Stimulated activated CD4-positive, alpha-beta T cell treated with anti-CD3 and anti-CD28 coated beads, Interleukin-4, amount 100 ng/mL, for 24 hours (primary cell): ENCODE results near the gene GPNMB.
"Not testable (repeated sequence)": the region's sequence is repeated elsewhere in the genome, so short reads cannot be mapped to it uniquely, and the experiment has no call there.

Experiments used
- DNase-seq: peaks from one replicate; pipeline ENCODE4 v3.0.0-alpha.2; 2020

Gene GPNMB

GRCh38 chr7:23246555-23246954 lies at the start of gene GPNMB:
Gene GPNMB (plus strand): TSS chr7:23246775. CDS start chr7:23246858, 83 bp downstream.
- DNase-seq = no peak

GRCh38 chr7:23197745-23198144 lies 48.8 kb upstream of the GPNMB start:
- DNase-seq = not testable (repeated sequence)

DNA sequence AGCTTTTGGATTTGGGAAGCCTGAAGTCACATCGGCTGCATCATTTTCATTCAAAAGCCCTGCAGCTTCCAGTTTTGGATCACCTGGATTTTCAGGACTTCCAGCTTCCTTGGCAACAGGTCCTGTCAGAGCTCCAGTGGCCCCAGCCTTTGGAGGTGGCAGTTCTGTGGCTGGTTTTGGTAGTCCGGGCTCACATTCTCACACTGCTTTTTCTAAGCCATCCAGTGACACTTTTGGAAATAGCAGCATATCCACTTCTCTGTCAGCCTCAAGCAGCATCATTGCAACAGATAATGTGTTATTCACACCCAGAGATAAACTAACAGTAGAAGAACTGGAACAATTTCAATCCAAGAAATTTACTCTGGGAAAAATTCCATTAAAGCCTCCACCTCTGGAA lies 46.2 kb upstream of the GPNMB start:
- DNase-seq = no peak

DNA sequence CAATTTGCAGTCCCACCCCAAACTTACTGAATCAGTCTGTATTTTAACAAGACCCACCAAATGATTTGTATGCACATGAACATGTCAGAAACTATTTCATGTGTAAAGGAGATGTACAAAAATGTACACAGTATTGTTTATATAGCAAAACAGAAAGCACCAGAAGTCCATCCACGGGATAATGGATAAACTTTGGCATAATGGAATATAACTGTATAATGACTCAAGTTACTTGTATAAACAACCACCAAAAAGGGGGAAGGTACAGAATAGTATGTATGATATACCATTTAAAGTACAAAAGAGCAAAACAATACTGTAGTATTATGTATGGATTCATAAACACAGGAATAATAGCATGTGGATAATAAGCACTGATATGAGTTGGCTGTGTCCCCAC lies 42.3 kb upstream of the GPNMB start:
- no peak for DNase-seq

- no peak for DNase-seq
These were observed 41.0 kb upstream of the GPNMB start for GRCh38 chr7:23205577-23205908.

DNA sequence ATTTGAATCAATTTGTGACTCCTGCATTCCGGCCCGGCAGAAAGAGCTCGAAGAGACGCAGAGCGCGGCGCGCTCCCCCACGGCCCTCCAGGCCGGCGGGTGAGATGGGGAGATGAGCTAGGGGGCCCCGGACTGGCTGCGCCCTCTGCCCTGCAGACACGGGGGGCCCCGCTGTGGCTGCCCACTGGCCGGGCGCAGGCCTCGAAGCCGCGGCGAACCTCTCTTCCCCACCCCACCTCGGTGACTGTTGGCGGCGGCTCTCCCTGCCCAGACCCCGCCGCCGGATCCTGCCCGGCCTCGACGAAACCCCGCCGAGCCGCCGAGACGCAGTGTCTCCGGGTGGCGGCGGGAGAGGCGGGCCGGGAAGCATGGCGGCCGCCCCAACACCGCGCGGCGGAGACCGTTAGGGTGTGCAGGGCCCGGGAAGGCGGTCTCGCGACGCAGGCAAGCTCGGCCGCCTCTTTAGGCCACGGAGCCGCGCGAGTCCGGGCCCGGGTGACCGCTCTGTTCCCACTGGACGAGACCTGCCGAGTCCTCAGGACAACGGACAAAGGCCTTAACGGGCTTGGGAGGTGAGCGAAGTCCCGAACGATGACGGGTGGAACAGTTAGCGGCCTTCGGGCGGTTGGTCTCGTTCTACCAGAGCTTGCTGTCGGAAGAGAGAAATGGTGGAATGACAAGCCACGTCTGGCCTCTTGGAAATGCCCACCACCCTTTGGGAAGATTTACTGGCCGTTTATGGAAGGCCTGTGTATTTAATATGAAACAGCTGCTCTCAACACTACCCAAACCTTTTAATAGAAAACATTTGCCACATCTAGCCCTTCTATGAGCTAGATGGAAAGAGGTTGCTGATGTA lies 40.4 kb upstream of the GPNMB start:
- no peak for DNase-seq

GRCh38 chr7:23207021-23207420 lies 39.6 kb upstream of the GPNMB start:
- no peak for DNase-seq

DNA sequence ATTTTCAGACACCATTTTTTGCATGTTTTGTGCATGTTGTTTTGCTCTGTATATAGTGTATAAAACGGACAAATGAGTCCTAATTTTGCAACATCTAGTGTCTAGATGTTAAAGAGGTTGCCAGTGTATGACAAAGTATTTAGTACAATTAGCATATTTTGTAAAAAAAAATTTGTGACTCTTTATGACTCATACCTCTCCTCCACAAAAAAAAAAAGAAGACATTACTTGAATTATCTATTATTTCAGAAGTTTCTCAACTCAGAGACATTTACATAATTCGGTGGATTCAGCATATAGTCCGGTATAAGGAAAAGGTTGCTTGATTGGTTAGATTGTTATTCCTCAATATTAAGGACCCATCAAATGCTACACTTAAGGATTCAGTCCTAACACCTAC lies 38.7 kb upstream of the GPNMB start:
- no peak for DNase-seq

DNA sequence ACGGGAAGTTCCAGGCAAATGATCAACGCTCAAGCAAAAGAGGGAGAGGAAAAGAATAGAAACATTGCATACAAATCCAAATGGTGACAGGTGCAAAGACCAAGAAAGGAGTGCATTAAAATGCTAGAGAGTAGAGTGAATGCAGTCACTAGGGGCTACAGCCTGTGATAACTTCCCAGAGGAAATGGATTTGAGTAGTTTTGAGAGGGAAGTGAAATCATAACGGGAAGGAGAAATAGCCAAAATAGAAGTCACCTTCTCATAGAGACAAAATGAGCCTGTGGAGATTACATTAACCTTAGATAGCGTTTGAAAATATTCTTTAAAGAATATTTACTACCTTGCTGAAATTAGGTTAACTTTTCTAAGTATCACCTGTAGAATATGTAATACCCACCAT lies 38.3 kb upstream of the GPNMB start:
- DNase-seq = no peak

- DNase-seq = no peak
These were observed 36.1 kb upstream of the GPNMB start for GRCh38 chr7:23210506-23210905.

GRCh38 chr7:23211589-23211988 lies 35.0 kb upstream of the GPNMB start:
- no peak for DNase-seq

- no peak for DNase-seq
These were observed 34.2 kb upstream of the GPNMB start for GRCh38 chr7:23212395-23212794.

- no peak for DNase-seq
These were observed 33.7 kb upstream of the GPNMB start for GRCh38 chr7:23212841-23213240.

DNA sequence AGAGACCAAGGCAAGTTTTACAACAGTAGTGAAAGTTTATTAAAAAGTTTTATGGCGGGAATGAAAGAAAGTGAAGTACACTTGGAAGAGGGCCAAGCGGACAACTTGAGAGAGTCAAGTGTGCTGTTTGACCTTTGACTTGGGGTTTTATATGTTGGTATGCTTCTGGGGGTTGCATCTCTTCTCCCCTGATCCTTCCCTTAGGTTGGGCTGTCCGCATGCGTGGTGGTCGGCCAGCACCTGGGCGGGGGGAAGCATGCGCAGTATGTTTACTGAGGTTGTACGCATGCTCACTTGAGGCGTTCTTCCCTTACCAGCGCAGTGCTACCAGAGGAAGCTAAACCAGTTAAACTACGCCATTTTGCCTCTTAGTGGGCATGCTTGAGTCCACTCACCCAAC lies 32.8 kb upstream of the GPNMB start:
- no peak for DNase-seq

GRCh38 chr7:23214423-23214822 lies 32.2 kb upstream of the GPNMB start:
- no peak for DNase-seq

GRCh38 chr7:23214938-23215337 lies 31.6 kb upstream of the GPNMB start:
- DNase-seq = no peak

- no peak for DNase-seq
These were observed 30.6 kb upstream of the GPNMB start for GRCh38 chr7:23216021-23216420.

- no peak for DNase-seq
These were observed 28.4 kb upstream of the GPNMB start for GRCh38 chr7:23218196-23218595.

- no peak for DNase-seq
These were observed 25.8 kb upstream of the GPNMB start for GRCh38 chr7:23220690-23221305.

DNA sequence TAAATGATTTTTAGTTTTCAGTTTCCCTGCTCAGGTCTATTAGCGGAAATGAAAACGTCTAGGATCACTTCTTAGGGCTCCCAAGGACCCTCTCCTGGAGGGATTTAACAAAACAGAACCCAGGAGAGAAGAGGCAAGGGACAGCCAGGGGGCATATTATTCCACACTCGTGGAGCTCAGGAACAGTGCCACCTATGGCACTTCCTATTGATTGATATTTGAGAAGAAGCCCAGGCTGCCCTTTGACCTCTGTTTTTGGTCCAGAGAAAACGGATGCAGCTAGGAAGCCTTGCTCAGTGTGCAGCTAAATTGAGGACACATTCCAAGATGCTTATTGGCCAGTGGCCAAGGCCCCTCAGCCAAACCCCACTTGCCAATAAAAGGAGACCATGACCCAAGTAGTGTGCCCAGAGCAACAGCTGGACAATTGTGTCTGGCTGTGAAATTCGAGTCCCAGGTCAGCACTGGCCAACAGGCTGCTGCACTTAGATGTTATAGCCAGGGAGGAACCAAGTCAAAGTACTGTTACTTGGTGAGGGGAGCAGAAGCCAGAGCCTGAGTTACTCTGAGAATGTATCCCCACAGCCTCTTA lies 24.0 kb upstream of the GPNMB start:
- DNase-seq = no peak

DNA sequence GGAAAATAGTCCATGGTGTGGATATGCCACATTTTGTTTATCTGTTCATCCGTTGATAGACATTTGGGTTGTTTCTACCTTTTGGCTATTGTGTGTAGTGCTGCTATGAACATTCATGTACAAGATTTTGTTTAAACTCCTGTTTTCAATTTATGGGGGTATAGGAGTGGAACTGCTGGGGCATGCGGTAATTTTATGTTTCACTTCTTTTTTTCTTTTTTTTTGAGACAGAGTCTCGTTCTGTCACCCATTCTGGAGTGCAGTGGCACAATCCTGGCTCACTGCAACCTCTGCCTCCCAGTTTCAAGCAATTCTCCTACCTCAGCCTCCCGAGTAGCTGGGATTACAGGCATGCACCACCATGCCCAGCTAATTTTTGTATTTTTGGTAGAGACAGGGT lies 22.2 kb upstream of the GPNMB start:
- not testable (repeated sequence) for DNase-seq

DNA sequence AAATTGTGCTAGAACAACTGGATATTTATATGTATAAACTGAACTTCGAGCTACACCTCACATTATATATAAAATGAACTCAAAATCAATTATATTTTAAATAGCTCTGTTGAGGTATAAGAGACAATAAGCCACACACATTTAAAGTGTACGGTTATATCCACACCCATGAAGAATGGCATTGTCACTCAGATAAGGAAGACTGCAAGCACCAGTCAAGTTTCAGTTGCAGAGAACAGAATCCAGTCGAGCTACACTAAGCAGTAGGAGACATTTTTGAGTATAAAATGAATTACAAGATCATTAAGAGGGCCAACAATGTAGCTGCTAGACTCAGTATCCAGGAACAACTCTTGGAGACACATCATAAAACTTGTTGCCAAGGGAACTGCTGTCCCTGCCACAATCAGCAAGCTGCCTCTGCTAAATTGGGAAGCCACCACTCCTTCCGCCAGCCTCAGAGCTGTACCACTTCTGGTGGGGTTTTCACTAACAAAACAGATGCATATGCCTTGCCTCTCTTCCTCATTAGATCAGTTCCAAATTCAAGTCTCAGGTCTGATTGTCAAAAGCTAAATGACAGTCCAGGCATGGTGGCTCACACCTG lies 19.6 kb upstream of the GPNMB start:
- DNase-seq = no peak

DNA sequence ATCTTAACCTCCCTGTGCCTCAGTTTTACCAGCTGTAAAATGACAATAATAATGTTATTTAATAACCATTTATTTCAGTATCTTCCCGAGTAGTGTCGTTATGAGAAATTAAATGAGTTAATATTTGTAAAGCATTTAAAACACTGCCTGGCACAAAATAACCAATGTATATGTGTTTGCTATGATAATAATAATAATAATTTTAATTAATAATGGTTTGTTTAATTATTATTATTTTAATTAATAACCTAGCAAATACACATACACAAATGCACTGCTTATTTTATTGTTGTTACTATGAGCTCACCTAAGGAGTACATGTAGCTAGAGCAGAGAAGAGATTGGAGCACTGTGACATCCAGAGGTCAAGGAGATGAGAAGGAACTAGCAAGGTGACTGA lies 18.2 kb upstream of the GPNMB start:
- DNase-seq = no peak

- DNase-seq = no peak
These were observed 15.9 kb upstream of the GPNMB start for GRCh38 chr7:23230641-23231101.
